ENCODE results near the gene HEPN1. TPM values are rescaled to one million over a fixed set of nuclear protein-coding genes. Genes with fewer than 3 reads are reported as not detected.

The HEPN1 gene
- total and polyA plus RNA-seq, 2 of the 4 experiments (the other 2 are of a cell fraction), result not detected

GRCh38 chr11:124873951-124874350 lies 45.1 kb upstream of the HEPN1 start:
- H2BK120ac ChIP-seq (ENCODE audit: low read depth, low read length), result no peak overlapping the region
- H3K9me1 ChIP-seq (ENCODE audit: insufficient read depth, low read length), result no peaks in the 10 kb centered on the region; the same call in 1 of the 2 replicates
- H3K4me2 ChIP-seq (ENCODE audit: low read depth, low read length), result no peak overlapping the region
- no peaks in the 10 kb centered on the region for H4K20me1 ChIP-seq (ENCODE audit: insufficient read depth, low read length)
- H2AK9ac ChIP-seq (replicated peaks; ENCODE audit: low read depth, low read length, poor library complexity), result no peak overlapping the region
- H3K23ac ChIP-seq (ENCODE audit: low read depth, low read length), result no peak overlapping the region
- no peak for DNase-seq
- no peak overlapping the region for H3K18ac ChIP-seq (ENCODE audit: low read depth, low read length)
- H4K8ac ChIP-seq (ENCODE audit: low read depth in 2 of 2, low read length in 2 of 2), result no peak overlapping the region
- no peak overlapping the region for H3K9ac ChIP-seq (ENCODE audit: low read depth, low read length)
- no peak overlapping the region for H3K56ac ChIP-seq (ENCODE audit: extremely low read depth, insufficient read depth, low read length)
- 76% methylated on average over 7 of the region's 8 CpGs; no CpG with 5 or more reads in 1 of the 2 experiments for WGBS, 2 experiments (ENCODE audit: extremely low coverage in 2 of 2, insufficient read length in 1 of 2)
- H3K4me3 ChIP-seq (ENCODE audit: insufficient read depth, low read depth, low read length), result no peak overlapping the region
- intact Hi-C loops (cut with micrococcal nuclease) (loop anchor here (10.0 kb wide), 1 partner anchor 531 kb away; no protein-coding TSS in a partner anchor), in situ Hi-C loops (cut with MboI; ENCODE audit: low sequenced_read_pairs) (no loop called here), dilution Hi-C loops (cut with HindIII; ENCODE audit: low sequenced_read_pairs, unreplicated experiment) (no loop called here)
- H2BK5ac ChIP-seq (ENCODE audit: low read depth, low read length, poor library complexity, severe bottlenecking), result no peak overlapping the region
- H2AK5ac ChIP-seq (ENCODE audit: low read depth, low read length), result no peak overlapping the region
- TF ChIP-seq SMC3 (IDR thresholded peaks at IDR 0.05; ENCODE audit: low read depth, low read length), result no peak
- TF ChIP-seq USF2 (IDR thresholded peaks at IDR 0.05; ENCODE audit: low read depth, low read length), result no peak
- TF ChIP-seq RFX5 (IDR thresholded peaks at IDR 0.05; ENCODE audit: low read depth, low read length), result no peak
- TF ChIP-seq CTCF (conservative IDR thresholded peaks at IDR 0.05; ENCODE audit: low read depth, low read length), result no peak
- no peak for TF ChIP-seq RCOR1 (IDR thresholded peaks at IDR 0.05; ENCODE audit: insufficient replicate concordance, low read length)
- no peak for TF ChIP-seq MAFK (IDR thresholded peaks at IDR 0.05; ENCODE audit: low read depth, low read length)
- no peak for TF ChIP-seq BHLHE40 (IDR thresholded peaks at IDR 0.05; ENCODE audit: low read depth, low read length)
- TF ChIP-seq RAD21 (IDR thresholded peaks at IDR 0.05; ENCODE audit: low read length), result no peak
- TF ChIP-seq POLR2A (IDR thresholded peaks at IDR 0.05; ENCODE audit: low read depth, low read length), result no peak
- TF ChIP-seq MAZ (IDR thresholded peaks at IDR 0.05; ENCODE audit: borderline replicate concordance, low read depth, low read length), result no peak
- TF ChIP-seq CEBPB (IDR thresholded peaks at IDR 0.05; ENCODE audit: low read depth, low read length), result no peak
- TF ChIP-seq CHD1 (IDR thresholded peaks at IDR 0.05; ENCODE audit: low read depth, low read length), result no peak
- TF ChIP-seq ELK1 (IDR thresholded peaks at IDR 0.05; ENCODE audit: borderline replicate concordance, low read depth, low read length), result no peak
- TF ChIP-seq NFE2L2 (IDR thresholded peaks at IDR 0.05; ENCODE audit: low read depth, low read length), result no peak
- TF ChIP-seq FOS (IDR thresholded peaks at IDR 0.05; ENCODE audit: low read depth, low read length), result no peak
- TF ChIP-seq MXI1 (IDR thresholded peaks at IDR 0.05; ENCODE audit: borderline replicate concordance, low read depth, low read length), result no peak
- no peak for ATAC-seq (ENCODE audit: low read depth)
- H3K79me1 ChIP-seq (ENCODE audit: low read depth in 1 of 2, low read length in 2 of 2), result peaks cover 6 to 20% of the 10 kb centered on the region in 2 experiments; a peak in 3 of 4 replicates
- no peak overlapping the region for H2BK20ac ChIP-seq (ENCODE audit: low read depth, low read length)
- CTCF ChIA-PET, result no interaction called here
- no peak overlapping the region for H2AFZ ChIP-seq (replicated peaks; ENCODE audit: low read length, poor library complexity)
- H4K5ac ChIP-seq (ENCODE audit: low read depth, low read length), result no peak overlapping the region
- no peak overlapping the region for H3K14ac ChIP-seq (replicated peaks; ENCODE audit: low read depth, low read length)
- H3K4ac ChIP-seq (ENCODE audit: low read depth, low read length), result no peak overlapping the region
- H3K27me3 ChIP-seq (ENCODE audit: control insufficient read depth, insufficient read depth, low read length), result peaks cover 44% of the 10 kb centered on the region
- H3K36me3 ChIP-seq (ENCODE audit: control insufficient read depth, insufficient read depth, low read length), result no peaks in the 10 kb centered on the region
- POLR2A ChIA-PET (ENCODE audit: unreplicated experiment), result no interaction called here
- no peaks in the 10 kb centered on the region for H3K9me3 ChIP-seq (ENCODE audit: control insufficient read depth, insufficient read depth, low read length)
- no peak overlapping the region for H3K27ac ChIP-seq (ENCODE audit: insufficient read depth, low read length)
- no TSS peak for BruUV-seq (replicated peaks)
- H4K91ac ChIP-seq (ENCODE audit: insufficient read depth, low read depth, low read length), result no peak overlapping the region
- H2BK15ac ChIP-seq (ENCODE audit: low read depth, low read length), result no peak overlapping the region
- H3K4me1 ChIP-seq (ENCODE audit: control insufficient read depth, insufficient read depth, low read length), result peaks cover 5% of the 10 kb centered on the region

Data from IMR-90 (cell line).